GM21825 (cell line): ENCODE results near the gene CYP4A22.
"Not testable (repeated sequence)": the region's sequence is repeated elsewhere in the genome, so short reads cannot be mapped to it uniquely, and the experiment has no call there.

Source experiments
- ATAC-seq: cut with Tn5 transposase; IDR thresholded peaks from one replicate; pipeline ENCODE4 v1.9.1; 2021; ENCODE audit warnings: mild to moderate bottlenecking, moderate library complexity; ENCODE audit not compliant: unreplicated experiment

Gene CYP4A22

DNA sequence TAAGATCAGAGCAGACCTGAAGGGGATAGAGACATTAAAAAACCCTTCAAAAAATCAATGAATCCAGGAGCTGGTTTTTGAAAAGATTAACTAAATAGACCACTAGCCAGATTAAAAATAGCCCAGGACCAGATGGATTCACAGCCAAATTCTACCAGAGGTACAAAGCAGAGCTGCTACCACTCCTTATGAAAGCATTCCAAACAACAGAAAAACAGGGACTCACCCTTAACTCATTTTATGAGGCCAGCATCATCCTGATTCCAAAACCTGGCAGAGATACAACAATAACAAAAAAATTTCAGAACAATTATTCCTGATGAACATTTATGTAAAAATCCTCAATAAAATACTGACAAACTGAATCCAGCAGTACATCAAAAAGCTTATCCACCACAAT, 19.2 kb downstream of the CYP4A22 start:
- not testable (repeated sequence) for ATAC-seq

DNA sequence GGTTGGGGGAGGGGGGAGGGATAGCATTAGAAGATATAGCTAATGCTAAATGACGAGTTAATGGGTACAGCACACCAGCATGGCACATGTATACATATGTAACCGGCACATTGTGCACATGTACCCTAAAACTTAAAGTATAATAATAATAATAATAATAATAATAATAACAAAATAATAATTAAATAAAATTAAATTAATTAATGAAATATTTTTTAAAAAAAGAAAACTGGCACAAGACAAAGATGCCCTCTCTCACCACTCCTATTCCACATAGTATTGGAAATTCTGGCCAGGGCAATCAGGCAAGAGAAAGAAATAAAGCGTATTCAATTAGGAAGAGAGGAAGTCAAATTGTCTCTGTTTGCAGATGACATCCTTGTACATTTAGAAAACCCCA, 20.7 kb downstream of the CYP4A22 start:
- not testable (repeated sequence) for ATAC-seq

DNA sequence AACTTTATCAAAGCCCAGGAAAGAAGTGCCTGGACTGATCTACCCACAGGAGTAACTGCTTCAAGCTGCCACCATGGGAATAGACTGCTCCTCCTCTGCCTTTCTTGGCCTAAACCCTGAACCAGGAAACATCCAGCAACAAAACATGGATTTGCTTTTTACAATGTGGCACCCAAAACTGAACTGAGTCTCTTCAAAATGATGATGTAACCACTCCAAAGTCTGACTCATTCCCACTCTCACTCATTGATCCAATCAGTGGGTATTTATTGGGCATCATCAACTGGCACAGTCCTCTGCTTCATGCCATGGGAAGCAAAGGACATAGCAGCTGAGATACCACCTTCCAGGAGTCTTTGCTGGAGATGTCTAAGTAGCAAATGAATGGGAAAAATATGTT, 23.5 kb downstream of the CYP4A22 start:
- ATAC-seq, result no peak

DNA sequence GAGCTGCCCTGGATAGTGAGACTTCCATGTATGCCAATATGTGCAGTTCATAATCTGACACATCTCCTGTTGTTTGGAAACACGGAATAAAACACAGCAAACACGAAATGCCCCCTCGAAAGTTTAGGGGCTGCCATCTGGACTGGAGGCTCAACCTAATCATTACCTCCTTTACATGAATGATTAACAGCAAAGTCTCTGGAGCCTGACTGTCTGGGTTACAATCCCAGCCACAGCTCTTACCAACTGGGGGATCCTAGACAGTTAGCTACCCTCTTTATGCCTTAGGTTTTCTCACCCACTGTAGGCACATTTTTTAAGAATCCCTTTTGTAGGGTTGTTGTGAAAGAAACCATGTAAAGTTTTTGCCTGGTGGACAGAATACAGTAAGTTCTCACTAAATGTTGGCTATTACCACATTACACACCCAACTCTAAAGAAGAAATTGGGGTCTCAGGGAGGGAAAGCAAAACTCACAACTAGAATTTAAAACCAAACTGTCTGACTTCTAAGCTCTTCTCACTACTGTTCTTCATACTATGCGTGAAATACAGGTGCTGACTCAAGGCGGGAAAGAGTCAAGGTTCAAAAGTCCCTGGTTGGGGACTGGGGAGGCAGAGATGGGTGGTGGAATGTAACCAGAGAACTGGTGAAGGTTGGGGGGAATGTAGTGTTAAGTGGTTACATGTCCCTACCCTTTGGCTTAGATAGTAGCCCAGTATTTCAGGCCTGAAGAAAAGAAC, 24.2 kb downstream of the CYP4A22 start:
- no peak for ATAC-seq

DNA sequence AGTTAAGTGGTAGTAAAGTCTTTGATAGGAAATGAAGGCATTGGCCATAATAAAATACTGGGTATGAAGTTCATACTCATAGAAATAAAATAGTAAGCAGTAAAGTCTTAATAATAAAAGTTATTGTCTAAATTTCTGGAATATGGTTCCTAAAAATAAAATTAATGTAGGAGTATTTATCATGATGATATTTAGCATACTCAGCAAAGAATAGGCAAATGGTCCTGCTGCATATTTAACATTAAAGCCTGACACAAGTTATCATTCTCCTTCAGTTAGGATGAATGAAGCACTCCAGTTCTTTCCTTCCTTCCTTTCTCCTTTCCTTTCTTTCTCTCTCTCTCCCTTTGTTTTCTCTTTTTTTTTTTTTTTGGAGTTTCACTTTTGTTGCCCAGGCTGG, 27.3 kb downstream of the CYP4A22 start:
- ATAC-seq, result no peak

DNA sequence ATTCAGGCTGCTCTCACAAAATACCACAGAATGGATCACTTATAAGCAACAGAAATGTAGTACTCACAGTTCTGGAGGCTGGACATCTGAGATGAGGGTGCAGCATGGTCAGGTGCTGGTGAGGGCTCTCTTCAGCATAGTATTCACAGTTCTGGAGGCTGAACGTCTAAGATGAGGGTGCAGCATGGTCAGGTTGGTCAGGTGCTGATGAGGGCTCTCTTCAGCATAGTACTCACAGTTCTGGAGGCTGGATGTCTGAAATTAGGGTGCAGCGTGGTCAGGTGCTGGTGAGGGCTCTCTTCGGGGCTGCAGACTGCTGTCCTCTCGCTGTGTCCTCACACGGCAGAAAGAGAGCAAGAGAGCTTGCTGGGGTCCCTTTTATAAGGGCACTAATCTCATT, 35.5 kb downstream of the CYP4A22 start:
- ATAC-seq, result no peak

DNA sequence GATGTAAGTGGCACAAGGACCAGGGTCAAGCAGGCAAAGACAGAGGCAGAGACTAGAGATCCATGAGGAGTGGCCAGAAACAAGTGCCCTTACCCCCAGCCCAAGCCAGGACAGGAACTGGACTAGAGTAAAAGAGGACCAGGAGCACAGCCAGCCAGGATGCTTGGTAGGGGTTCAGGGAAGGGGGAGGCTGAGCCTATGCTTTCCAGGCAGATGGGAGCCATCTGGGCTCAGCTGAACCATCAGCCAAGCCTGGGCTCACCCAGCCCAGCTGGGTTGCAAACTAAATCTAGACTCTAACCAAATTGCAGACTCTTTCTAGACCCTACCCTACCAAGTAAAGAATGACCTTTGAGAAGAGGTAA, 37.4 kb downstream of the CYP4A22 start:
- no peak for ATAC-seq

DNA sequence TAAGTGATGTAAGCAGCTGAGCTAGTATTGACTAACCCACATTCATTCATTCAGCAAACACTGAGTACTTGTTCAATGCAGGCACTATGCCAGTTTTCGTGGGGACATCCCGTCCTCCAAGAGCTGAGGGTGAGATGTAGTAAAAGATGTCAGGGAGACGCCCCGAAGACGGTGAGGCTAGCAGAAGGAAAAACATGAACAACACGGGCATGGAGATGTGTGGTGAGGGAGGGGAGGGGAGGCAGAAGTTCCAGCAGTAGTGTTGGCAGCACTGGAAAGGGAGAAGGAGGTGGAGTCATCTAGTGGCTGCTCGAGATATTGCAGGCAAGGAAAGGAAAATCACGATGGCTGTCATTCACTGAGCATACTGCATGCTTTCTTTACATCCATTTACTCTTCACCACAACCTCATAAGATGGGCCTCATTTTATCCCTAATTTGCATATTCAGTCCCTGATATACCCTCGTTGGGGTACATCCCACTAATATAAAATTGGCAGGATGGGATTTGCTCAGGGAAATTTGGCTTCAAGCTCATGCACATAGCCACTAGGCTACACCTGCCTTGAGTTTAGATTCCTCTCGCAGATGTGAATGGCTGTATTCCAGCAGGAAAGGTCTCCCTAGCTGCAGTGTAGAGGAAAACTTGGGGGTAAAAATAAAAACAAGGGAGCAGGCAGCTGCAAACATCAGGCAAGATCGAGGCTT, 38.1 kb downstream of the CYP4A22 start:
- no peak for ATAC-seq

DNA sequence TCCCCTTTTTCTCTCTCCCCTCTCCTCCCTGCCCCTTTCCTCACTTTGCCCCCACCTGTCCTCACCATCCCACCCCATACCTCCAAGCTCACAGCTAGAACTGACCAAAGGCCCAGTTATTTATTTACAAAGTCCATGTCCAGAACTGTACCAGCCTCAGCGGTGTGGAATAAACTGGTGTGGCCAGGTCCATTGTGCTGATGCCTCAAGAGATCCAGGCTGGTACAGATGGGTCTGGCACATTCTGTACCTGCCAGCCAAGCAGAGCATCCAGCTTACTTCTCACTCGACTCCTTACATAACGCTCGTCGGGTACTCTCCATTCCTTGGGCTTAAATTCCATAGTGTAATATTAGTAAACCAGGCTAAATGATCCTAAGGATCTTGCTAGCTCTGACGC, 40.8 kb downstream of the CYP4A22 start:
- no peak for ATAC-seq

DNA sequence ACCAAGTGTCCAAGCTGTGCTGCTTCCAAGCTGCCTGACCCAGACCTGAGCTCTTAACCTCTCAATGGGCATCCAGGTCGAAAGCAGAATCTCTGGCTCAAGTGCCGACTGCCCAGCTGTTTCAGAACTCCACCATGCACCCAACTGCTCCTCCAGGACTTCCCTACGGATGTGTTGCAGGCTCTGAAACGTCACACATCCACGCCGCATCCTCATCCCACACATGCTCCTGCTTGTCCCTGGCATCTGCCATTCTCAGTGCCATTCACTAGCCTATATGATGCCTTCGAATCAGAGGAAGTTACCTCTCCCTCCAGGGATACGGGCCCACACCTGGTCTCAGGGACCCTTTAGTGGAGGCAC, 41.4 kb downstream of the CYP4A22 start:
- ATAC-seq, result no peak

DNA sequence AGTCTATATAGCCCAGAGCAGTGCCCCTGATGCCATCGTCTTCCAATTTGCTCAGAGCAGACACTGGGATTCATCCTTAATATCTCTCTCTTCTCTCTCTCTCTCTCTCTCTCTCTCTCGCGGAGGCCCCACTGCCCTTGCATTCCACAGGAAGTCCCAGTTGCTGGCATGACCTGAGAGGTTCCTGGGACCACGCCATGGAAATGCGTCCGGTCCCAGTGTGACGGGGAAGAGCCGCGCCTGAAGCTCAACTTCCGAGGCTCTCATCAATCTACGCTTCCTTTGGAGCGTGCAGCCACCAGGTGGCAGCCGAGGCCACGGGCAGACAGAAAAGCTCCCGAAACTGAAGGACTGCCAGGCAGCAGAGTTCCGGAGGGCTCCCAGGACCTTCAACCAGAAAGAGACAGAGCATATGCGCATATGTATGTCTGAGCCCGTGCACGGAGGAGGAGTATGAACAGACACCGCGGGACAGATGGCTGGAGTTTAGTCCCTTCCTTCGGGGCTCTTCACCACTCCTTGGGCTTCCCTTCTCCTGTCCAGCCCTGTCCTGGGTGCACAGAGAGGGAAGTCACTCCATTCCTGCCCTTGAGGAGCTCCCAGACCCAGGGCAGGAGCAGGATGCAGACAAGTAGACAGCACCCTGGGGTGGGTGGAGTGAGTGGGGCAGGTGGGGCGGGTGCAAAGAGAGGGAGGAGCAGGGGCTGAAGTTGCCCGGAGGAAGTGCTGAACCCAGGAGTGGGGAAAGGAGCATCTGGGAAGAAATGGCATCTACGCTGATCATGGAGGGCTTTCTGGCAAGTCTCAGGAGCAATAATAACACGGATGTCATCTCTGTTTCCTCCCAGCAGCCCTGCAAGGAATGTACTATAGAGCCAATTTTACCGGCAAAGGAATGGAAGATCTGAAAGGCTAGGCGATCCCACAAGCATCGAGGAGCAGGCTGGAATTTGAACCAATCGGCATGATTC, 42.1 kb downstream of the CYP4A22 start:
- peak; percentile 85 for ATAC-seq

DNA sequence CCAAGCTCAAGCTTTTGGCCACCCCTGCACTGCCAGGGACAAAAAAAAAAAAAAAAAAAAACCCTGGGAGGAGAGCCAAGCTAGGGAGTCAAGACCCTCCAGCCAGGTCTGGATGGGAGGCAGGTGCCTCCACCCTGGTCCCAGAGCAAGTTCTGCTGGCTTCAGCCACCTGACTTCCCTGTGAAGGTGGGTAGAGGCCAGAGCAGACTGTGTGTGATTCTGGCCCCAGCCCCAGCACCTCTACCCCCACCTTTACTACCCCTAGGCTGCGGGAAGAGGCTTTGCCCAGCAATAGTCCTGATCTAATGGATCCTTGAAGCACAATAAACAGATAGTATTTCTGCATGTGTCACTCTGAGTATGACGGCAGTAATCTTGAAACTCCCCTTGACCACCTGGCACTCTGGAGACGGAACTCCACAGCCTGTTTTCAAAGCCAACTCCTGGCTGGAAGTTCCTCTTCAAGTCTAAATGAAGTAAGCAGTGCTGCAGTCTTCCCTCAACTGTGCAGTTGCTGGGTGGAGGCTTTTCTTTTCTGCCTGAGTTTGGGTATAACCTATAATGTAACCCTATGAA, 42.8 kb downstream of the CYP4A22 start:
- no peak for ATAC-seq

DNA sequence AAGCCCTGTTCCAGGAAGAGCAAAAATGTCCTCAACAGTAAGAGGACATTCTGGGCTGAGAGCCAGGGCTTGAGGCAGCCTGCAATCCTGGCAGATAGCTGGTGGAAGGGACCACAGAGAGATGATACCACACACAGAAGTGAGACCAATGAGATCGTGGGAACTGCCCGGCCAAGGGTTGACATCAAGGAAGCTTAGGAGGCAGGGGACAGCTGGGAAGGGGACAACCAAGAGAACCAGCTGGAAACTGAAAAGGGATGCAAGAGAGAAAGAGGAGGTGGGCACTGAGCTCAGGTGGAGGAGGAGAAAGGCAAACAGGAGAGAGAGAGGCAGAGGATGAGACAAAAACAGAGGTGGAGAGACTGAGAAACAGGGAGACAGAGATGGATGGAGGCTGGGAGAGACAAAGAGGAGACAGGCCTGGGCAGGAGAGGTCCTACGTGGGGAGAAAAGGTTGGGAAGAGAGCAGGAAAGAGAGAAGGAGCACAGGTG, 43.4 kb downstream of the CYP4A22 start:
- no peak for ATAC-seq

DNA sequence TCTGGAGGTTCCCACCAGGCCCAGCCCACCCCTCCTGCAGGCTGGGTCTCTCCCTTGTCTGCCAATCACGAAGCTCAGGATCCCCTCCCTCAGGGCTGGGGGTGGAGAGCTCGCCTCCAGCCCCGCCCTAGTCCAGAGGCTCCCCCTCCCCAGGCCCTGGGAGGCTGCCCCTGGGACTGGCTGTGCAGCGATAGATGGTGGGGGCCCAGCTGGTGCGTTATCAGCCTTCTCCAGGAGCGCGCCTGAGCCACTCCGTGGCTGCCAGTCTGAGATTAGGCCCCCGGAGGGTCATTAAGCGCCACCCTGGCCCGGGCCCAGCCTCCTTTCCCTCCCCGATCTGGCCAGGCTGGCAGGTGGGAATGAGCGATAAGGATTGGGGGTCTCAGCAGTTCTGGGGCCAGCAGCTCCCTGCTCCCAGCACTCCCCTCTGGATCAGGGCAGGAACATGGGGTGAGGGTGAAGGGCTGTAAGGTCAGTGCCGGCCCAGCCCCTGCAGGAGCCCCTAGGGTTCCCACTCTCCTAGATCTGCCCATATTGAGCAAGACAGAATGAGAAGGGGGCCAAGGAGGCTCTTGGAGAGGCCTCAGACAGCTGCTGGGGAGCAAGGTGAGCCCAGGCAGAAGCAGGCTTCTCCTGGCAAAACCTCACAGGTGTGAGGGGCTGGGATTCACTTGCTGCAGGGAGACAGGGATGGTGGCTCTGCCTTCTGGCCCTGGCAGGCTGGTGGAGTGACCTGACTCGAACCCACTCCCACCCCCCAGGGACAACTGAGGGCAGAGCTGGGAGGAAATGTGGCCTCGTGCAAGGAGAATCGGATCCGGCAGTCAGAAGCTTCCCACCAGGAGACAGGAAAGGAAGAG, 44.1 kb downstream of the CYP4A22 start:
- ATAC-seq, result no peak

DNA sequence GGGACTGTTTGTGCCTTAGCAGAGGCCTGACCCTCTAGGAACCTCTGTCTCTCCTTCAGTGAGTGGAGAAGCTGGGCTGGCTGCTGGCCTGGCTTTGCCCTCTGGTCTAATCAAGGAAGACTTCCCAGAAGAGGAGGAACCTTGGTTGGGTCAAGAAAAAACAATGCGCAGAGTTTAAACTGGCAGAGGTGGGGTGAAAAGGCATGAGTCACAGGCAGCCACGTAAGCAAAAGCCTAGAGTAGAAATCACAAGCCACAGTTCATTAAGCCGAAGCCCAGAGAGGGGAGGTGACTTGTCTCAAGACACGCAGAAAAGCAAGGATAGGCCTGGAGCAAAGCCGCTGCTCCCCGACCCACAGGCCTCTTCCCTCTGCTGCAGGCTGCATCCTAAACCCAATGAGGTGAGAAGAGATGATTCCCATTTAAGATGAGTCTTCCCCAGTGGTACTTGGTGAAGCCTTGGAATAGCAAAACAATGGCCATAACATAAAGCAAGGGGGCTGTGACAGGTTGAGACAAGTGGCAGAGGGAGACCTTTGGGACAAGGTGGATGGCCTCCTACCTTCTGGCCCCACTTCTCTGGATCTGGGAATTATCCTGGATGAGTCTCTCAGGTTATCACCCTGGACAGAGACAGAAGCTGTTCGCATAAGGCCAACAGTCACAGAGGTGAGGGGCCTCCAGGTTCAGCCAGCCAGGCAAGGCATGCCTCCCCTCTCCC, 44.9 kb downstream of the CYP4A22 start:
- ATAC-seq, result no peak

DNA sequence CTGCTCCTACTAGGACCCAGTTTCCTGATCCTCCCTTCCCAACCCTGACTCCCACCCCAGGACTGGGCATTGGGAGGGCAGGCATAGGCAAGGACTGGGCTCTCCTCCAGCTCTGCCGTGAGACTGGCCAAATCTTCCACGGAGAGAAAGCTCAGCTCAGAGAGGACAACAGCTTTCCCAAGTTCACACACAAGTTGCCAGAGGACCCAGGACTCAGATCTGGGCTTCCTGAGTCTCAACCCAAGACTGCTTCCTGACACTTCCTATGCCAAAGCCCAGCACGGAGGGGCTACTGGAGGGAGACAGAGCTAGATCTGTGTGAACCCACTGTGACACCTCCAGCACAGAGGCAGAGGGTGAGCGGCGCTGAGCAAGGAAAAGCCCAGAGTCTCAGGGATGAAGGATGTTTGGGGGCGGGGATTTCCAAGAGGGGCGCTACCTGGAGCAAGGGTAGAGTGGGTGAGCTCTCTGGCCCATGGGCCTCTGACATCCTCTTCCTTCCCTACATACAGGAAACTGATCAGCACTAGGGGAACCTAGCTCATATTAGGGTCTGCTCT, 45.5 kb downstream of the CYP4A22 start:
- no peak for ATAC-seq

DNA sequence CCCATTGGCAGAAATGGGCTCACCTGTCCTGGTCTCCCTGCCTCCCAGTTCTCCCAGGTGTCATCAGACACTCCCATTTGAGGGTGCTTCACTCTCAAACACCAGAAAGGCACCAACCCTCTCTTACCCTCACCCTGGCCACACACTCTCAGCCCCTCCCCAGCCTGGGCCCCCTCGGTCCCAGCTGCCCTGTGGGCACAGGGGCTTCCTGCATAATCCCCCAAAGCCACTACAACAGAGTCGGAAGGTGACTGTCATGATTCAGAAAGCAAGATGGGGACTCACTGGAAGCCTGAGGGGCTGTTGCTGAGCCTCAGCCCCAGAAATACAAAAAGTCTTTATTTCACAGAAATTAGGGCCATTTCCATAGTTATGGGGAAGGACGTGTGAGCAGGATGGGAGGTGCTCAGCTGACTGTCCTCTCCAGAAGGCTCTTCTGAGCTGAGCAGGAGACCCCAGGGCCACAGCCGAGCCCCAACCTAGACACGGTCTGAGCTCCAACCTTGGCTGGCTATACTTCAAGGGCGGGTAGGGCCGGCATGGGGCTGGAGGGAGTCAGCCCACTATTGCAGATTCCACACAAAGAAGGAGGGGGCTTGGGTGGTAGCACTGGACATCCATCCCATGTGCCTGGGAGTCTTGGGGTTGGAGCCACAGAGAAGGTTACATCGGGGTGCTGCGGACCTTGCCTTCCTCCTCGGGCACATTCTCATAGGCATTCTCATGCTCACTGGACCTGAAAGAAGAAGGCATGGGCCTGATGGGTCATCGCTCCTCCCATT, 46.3 kb downstream of the CYP4A22 start:
- ATAC-seq, result no peak

DNA sequence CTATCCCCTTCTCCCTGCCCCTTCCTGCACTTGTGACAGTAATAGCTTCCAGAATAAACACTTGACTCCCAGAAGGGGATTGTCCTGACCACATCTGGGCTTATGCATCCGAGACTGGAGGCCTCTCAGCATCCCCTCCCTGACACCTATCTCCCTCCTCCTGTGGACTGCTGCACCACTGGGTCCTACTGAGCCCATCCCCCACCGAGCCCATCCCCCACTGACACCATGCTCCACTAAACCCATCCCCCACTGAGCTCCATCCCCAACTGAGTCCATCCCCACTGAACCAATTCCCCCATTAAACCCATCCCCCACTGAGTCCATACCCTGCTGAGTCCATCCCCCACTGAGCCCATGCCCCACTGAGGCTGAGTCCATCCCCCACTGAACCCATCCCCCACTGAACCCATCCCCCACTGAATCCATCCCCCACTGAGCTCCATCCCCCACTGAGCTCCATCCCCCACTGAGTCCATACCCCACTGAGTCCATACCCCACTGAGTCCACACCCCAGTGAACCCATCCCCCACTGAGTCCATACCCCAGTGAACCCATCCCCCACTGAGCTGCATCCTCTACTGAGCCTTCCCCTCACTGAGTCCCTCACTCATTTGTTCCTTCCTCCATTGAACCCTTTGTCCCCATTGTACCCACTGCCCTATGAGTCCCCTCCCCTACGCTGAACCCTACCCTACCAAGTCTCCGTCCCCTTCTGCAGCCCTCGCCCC, 47.0 kb downstream of the CYP4A22 start:
- no peak for ATAC-seq
